ENCODE results near the gene RAB30.

RAB30 gene

GRCh38 chr11:83092488-83093384, 21.0 kb upstream of the RAB30 start:
- H3K4me3 ChIP-seq (ENCODE audit: control insufficient read depth, low read depth, low read length): no peak overlapping the region
- TF ChIP-seq CTCF (IDR thresholded peaks at IDR 0.05; ENCODE audit: control insufficient read depth, insufficient read depth, low read depth, low read length, missing control alignments): no peak
- no peak for DNase-seq (ENCODE audit: low read depth)

GRCh38 chr11:83088965-83089364, 17.3 kb upstream of the RAB30 start:
- DNase-seq (ENCODE audit: low read depth): no peak
- no peak overlapping the region for H3K4me3 ChIP-seq (ENCODE audit: control insufficient read depth, low read depth, low read length)
- no peak for TF ChIP-seq CTCF (IDR thresholded peaks at IDR 0.05; ENCODE audit: control insufficient read depth, insufficient read depth, low read depth, low read length, missing control alignments)

GRCh38 chr11:83087035-83087434, 15.3 kb upstream of the RAB30 start:
- DNase-seq (ENCODE audit: low read depth): no peak
- peak; percentile 12 for TF ChIP-seq CTCF (IDR thresholded peaks at IDR 0.05; ENCODE audit: control insufficient read depth, insufficient read depth, low read depth, low read length, missing control alignments)
- H3K4me3 ChIP-seq (ENCODE audit: control insufficient read depth, low read depth, low read length): no peak overlapping the region

GRCh38 chr11:83079820-83080219, 8.1 kb upstream of the RAB30 start:
- TF ChIP-seq CTCF (IDR thresholded peaks at IDR 0.05; ENCODE audit: control insufficient read depth, insufficient read depth, low read depth, low read length, missing control alignments): no peak
- DNase-seq (ENCODE audit: low read depth): no peak
- no peak overlapping the region for H3K4me3 ChIP-seq (ENCODE audit: control insufficient read depth, low read depth, low read length)

- DNase-seq (ENCODE audit: low read depth): no peak
- TF ChIP-seq CTCF (IDR thresholded peaks at IDR 0.05; ENCODE audit: control insufficient read depth, insufficient read depth, low read depth, low read length, missing control alignments): no peak
- no peak overlapping the region for H3K4me3 ChIP-seq (ENCODE audit: control insufficient read depth, low read depth, low read length)
Measured at GRCh38 chr11:83078269-83078668, 6.6 kb upstream of the RAB30 start.

- TF ChIP-seq CTCF (IDR thresholded peaks at IDR 0.05; ENCODE audit: control insufficient read depth, insufficient read depth, low read depth, low read length, missing control alignments): no peak
- H3K4me3 ChIP-seq (ENCODE audit: control insufficient read depth, low read depth, low read length): no peak overlapping the region
- no peak for DNase-seq (ENCODE audit: low read depth)
Measured at GRCh38 chr11:83073884-83074283, 2.2 kb upstream of the RAB30 start.

Measured in AG09309 (cell line).